Stimulated activated CD8-positive, alpha-beta memory T cell treated with anti-CD3 and anti-CD28 coated beads, Interleukin-7, amount 100 ng/mL, for 1 hour (primary cell): ENCODE results near the gene SHISA4.
"Not testable (repeated sequence)": the region's sequence is repeated elsewhere in the genome, so short reads cannot be mapped to it uniquely, and the experiment has no call there.

Source experiments
- DNase-seq, 2 donors: peaks; one replicate each; pipeline ENCODE4 v3.0.0-alpha.2; 2020; ENCODE audit warnings: low read depth in 2 of 2

SHISA4 gene

DNA sequence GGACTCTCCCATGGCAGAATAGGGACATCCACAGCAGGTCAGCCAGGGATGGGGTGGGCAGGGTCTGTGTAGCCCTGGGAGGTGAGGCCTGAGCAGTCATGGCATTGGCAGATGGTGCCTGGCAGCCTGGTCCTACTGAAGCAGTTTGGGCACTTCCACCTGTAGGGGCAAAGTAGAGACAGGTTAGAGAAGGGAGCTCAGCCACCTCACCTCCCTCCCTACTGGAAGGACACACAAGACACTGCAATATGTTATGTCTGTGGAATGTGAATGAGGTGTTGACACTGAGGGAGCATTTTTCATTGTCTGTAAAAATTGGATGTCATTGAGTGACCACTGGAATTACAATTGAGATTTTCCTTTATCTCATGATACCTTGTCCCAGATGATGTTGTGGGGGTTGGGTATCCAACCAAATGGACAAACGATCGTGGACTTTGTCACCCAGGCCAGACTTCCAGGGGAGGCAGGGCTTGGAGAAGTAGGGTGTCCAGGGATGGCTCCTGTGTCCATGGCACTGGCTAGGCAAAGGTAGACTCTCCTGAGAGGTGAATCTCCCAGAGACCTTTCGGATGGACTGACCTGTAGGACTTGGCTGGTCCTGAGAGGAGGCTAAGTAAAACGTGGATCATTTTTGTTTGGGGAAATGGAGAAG, 9.7 kb downstream of the SHISA4 start:
- DNase-seq = no peak

DNA sequence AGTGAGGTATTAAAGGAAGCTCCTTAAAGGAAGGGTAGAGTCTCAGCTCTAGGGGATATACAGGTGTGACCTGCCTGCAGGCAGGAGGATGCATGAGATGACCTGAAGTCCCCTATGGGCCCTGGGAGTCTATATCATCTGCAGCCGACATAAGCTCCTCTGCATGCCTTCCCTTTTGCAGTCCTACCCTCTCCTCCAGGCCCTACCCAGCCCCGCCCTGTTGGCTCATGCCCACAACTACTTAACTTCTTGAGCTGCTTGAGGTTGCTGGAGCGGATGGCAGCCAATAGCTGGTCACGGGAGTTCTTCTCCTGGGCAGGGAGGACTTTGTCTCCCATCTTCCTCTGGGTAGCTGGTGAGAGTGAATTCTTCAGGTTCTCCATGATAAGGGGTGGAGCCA, 10.3 kb downstream of the SHISA4 start:
- DNase-seq = no peak

- no peak for DNase-seq
Observed at GRCh38 chr1:201899683-201900429, 11.2 kb downstream of the SHISA4 start.

- no peak for DNase-seq
Observed at GRCh38 chr1:201900476-201900875, 11.8 kb downstream of the SHISA4 start.

DNA sequence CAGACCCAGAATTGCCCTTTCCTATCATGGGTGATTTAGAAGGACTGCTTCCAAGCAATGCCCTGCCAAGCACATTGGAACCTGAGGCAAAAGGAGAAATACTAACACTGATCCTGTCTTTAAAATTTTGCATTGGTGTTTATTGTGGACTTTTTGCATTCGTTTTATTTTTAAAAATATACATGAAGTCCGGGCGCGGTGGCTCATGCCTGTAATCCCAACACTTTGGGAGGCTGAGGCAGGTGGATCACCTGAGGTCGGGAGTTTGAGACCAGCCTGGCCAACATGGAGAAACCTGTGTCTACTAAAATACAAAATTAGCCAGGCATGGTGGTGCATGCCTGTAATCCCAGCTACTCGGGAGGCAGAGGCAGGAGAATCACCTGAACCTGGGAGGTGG, 12.3 kb downstream of the SHISA4 start:
- DNase-seq = not testable (repeated sequence)

GRCh38 chr1:201902198-201902597, 13.5 kb downstream of the SHISA4 start:
- DNase-seq = no peak

GRCh38 chr1:201903135-201903534, 14.4 kb downstream of the SHISA4 start:
- no peak for DNase-seq

- no peak for DNase-seq
Observed at GRCh38 chr1:201904579-201904978, 15.9 kb downstream of the SHISA4 start.

- no peak for DNase-seq
Observed at GRCh38 chr1:201905234-201905890, 16.7 kb downstream of the SHISA4 start.

- no peak for DNase-seq
Observed at GRCh38 chr1:201906336-201906735, 17.6 kb downstream of the SHISA4 start.

DNA sequence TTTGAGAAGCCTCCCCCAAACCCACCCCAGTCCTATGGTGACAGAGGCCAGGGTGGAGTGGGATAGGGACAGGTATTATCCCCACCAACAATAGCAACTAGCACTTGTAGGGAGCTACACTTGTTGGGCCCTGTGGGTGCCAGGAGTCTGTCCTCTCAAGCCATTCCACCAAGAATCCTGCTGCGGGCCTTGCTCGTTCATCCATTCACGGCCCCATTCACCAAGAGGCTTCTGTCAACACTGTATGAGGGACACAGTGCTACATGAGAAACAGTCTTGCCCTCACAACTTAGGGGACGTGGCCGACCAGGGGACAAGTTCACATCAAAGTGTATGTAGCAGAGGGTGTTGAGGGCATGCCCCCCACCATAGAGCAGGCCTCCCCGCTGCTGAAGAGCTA, 18.9 kb downstream of the SHISA4 start:
- no peak for DNase-seq

GRCh38 chr1:201911826-201912571, 23.3 kb downstream of the SHISA4 start:
- no peak for DNase-seq

DNA sequence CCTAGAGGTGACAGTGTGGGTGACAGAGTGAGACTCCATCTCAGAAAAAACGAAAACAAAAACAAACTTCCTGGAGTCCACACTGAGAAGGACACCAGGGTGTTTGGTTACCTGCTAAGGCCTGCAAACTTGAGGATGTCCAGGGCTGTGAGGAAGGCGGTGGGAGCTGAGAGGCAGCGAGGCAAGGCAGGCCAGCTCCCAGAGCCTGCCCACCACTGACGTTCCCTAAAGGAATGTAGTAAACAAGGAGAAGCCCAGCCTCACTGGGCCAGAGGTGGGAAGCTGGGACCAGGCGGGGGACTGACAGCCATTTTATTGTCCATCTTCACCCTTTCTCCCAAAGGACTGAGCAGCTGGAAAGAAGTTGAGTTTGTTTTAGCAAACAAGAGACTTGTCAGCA, 24.1 kb downstream of the SHISA4 start:
- DNase-seq = no peak

DNA sequence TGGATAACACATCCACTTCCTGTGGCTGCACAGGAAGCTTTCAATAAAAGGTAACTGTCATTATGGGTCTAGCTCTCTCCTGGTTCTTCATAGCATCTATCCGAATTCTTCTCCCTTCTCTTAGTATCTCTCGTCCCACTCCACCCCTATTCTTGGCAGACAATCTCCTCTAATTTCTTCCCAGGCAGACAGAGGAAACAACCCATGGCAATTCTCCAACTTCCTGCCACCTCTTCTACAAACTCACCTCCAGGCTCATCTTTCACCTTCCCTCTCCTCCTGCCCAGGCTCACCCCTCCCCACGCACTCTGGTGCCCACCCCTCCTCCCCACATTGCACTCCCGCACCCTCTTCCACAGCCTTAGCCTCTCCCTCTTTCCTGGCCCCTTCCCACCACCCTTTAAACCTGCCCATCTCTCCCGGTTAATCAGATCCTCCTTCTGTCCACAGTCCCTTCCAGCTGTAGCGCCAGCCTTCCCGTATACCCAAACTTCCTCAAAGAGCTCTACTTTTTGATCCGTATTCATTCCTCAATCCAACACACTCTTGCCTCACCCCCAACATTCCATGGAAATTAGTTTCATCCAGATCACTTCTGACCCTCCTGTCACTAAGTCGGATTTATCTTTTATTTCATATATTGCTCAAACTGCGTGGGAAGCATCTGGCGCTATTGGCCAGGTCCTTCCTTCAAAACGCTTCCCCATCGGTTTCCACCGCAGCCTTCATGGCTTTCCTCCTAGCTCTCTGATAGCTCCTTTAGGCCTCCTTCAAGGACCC, 25.9 kb downstream of the SHISA4 start:
- DNase-seq = no peak

DNA sequence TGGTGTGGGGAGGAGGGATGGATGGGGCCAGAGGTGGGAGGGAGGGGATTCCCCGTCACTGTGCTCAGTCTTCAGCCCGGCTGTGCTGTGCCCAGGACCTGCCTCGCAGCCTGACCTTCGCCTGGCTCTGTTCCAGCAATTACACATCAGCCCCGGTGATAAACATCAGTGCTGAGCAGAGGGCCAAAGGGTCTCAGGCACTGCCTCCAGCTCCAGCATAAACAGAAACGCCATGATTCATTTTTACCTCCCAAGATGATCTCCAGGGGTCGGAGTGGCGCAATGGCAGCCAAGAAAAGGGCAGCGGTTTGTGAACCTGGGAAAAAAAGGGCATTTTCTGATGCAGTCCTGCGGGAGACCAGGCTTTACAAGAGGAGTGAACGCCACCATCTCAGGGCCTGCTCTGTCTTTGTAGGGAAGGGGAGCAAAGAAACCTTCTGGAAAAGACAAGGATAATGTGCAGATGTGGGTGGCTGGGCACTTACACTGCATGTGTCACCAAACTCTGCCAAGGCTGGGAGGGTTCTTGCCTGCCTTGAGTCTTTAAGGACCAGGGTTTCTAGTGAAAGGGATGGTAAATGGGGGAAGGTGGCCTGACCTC, 28.1 kb downstream of the SHISA4 start:
- no peak for DNase-seq

- no peak for DNase-seq
Observed at GRCh38 chr1:201917362-201918033, 28.8 kb downstream of the SHISA4 start.

- no peak for DNase-seq
Observed at GRCh38 chr1:201918343-201918742, 29.6 kb downstream of the SHISA4 start.

- DNase-seq = no peak
Observed at GRCh38 chr1:201921952-201922558, 33.4 kb downstream of the SHISA4 start.

GRCh38 chr1:201925301-201925567, 36.5 kb downstream of the SHISA4 start:
- DNase-seq = no peak

DNA sequence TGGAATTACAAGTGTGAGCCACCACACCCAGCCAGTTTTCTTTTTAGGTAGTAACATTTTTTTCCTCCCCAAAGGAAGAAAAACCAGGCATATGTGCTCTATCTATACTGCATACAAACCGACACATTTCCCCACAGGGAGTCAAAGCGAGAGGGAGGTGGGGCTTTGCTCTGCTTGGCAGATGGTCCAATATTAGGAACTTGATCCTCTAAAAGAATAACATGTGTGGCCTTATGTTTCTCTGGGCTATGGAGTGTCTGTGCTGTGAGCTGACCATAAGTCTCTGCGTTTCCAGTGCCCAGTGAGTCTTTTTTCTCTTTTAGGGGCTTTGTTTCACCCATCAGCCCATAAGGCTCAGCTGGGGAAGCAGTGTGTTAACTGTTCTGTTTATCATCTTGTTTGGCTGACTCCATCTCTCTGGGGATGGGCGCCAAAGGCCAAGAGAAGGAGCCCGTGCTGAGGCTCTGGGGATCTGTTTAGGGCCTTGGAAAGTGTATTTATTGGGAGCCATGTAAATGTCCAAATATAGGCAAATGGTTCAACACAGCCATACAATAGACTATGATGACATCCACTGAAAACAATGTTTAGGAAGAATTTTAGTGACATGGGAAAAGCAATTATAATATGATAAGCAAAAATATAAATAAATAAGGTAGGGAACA, 37.4 kb downstream of the SHISA4 start:
- no peak for DNase-seq
